GM12878 (cell line): ENCODE data around the gene KLC4. TPM values are rescaled to one million over a fixed set of nuclear protein-coding genes. Genes with fewer than 3 reads are reported as not detected.

Experiments
- ATAC-seq: fragments of 200-7000 bp; cut with Tn5 transposase; 3 replicates; pipeline ENCODE4 v1.9.1; 2020; ENCODE audit warnings: mild to moderate bottlenecking, moderate library complexity
- BruUV-seq: library from RNA; stranded (reverse); fragments of 400-500 nt; replicated peaks from 2 replicates; lab custom pipeline; 2021; lab: Mats Ljungman, UMichigan
- CTCF ChIA-PET: fragments of 300-600 bp; sonication (Branson Sonifier 250); formaldehyde crosslinking; extraction: SDS; loops from one replicate; lab custom pipeline; 2021; ENCODE audit warnings: inconsistent platforms; lab: Yijun Ruan, JAX
- POLR2A ChIA-PET: fragments of 350-600 bp; formaldehyde crosslinking; extraction: SDS; loops from one replicate; lab custom pipeline; 2021; ENCODE audit warnings: inconsistent platforms; lab: Charles Lee
- RAD21 ChIA-PET: fragments of 300-600 bp; sonication (Branson Sonifier 250); formaldehyde crosslinking; loops from one replicate; lab custom pipeline; 2023; ENCODE audit warnings: antibody characterized with exemption; ENCODE audit not compliant: unreplicated experiment; lab: Charles Lee
- SMC1A ChIA-PET: fragments of 300-600 bp; sonication (Branson Sonifier 250); formaldehyde crosslinking; loops from one replicate; lab custom pipeline; 2023; ENCODE audit not compliant: unreplicated experiment, uncharacterized antibody; lab: Charles Lee
- DNase-seq: peaks from one replicate; pipeline ENCODE4 v3.0.0-alpha.2; 2011; ENCODE audit warnings: low read depth, low spot score
- FAIRE-seq: peaks from 3 replicates; lab custom pipeline; 2011; peaks lifted over from hg19 to GRCh38; lab: Jason Lieb, UNC
- H2AFZ ChIP-seq: 2 replicates; pipeline ENCODE4 v1.6.0; 2011; ENCODE audit warnings: low read depth, low read length, control low read depth; ENCODE audit not compliant: control insufficient read depth
- H3K27ac ChIP-seq: 2 replicates; pipeline ENCODE4 v1.5.1; 2011; ENCODE audit warnings: control low read depth; ENCODE audit not compliant: control insufficient read depth, insufficient read depth
- H3K27me3 ChIP-seq, 2 experiments: replicated peaks in 1 of 2; 2 replicates each; pipeline versions ENCODE4 v1.6.0 to v1.6.1; 2011; ENCODE audit warnings: low read length in 1 of 2; ENCODE audit not compliant: control insufficient read depth in 2 of 2, insufficient read depth in 2 of 2
- H3K36me3 ChIP-seq, 2 experiments: 2 replicates each; pipeline ENCODE4 v1.5.1; 2011; ENCODE audit warnings: low read length in 1 of 2; ENCODE audit not compliant: control insufficient read depth in 2 of 2, insufficient read depth in 2 of 2
- H3K4me1 ChIP-seq: 2 replicates; pipeline ENCODE4 v1.6.1; 2011; ENCODE audit warnings: mild to moderate bottlenecking, low read length, moderate library complexity, mixed read lengths; ENCODE audit not compliant: control insufficient read depth, insufficient read depth
- H3K4me2 ChIP-seq: 2 replicates; pipeline ENCODE4 v1.6.0; 2011; ENCODE audit warnings: control low read depth; ENCODE audit not compliant: control insufficient read depth, insufficient read depth
- H3K4me3 ChIP-seq: fragments of 200-600 bp; sonication (generic); 2 replicates; pipeline ENCODE4 v1.5.1; 2016
- H3K79me2 ChIP-seq: 2 replicates; pipeline ENCODE4 v1.6.0; 2011; ENCODE audit warnings: low read length; ENCODE audit not compliant: control insufficient read depth, insufficient read depth
- H3K9ac ChIP-seq: 2 replicates; pipeline ENCODE4 v1.8.0; 2011; ENCODE audit warnings: low read length, control low read depth, mixed read lengths; ENCODE audit not compliant: control insufficient read depth, insufficient read depth
- H3K9me3 ChIP-seq: replicated peaks from 3 replicates; pipeline ENCODE4 v1.5.1; 2011; ENCODE audit warnings: mild to moderate bottlenecking, low read length; ENCODE audit not compliant: control insufficient read depth, insufficient read depth
- H4K20me1 ChIP-seq: 2 replicates; pipeline ENCODE4 v1.6.0; 2011; ENCODE audit not compliant: control insufficient read depth, insufficient read depth
- EGR1 ChIP-seq, 2 experiments: IDR thresholded peaks; 1 replicate in 1 of 2; 2 replicates in 1 of 2; pipeline ENCODE4 v1.6.1; 2011 to 2012; ENCODE audit warnings: low read depth in 2 of 2, low read length in 2 of 2, borderline replicate concordance in 1 of 2, mild to moderate bottlenecking in 1 of 2, moderate library complexity in 1 of 2
- MLLT1 ChIP-seq: fragments of 450-650 bp; IDR thresholded peaks from 2 replicates; pipeline ENCODE4 v1.6.1; 2016; ENCODE audit warnings: mild to moderate bottlenecking
- NRF1 ChIP-seq: conservative IDR thresholded peaks from 2 replicates; pipeline ENCODE4 v1.6.1; 2011; ENCODE audit warnings: mild to moderate bottlenecking, low read depth, low read length, improper control_type of control experiment
- POLR2AphosphoS5 ChIP-seq: IDR thresholded peaks from 2 replicates; pipeline ENCODE4 v1.6.1; 2011; ENCODE audit warnings: mild to moderate bottlenecking, low read length, inconsistent platforms
- SIX5 ChIP-seq: IDR thresholded peaks from 2 replicates; pipeline ENCODE4 v1.6.1; 2011; ENCODE audit warnings: mild to moderate bottlenecking, low read depth, low read length, moderate library complexity; ENCODE audit not compliant: severe bottlenecking
- SMARCA5 ChIP-seq: fragments of 450-650 bp; IDR thresholded peaks from 2 replicates; pipeline ENCODE4 v1.6.1; 2017; ENCODE audit warnings: mild to moderate bottlenecking
- SMC3 ChIP-seq: IDR thresholded peaks from 2 replicates; pipeline ENCODE4 v1.6.1; 2011; ENCODE audit warnings: low read length, improper control_type of control experiment, borderline replicate concordance
- ZNF592 ChIP-seq: fragments of 450-650 bp; IDR thresholded peaks from 2 replicates; pipeline ENCODE4 v1.6.1; 2017; ENCODE audit warnings: mild to moderate bottlenecking, moderate library complexity
- WGBS: methylation state at CpG from one replicate; pipeline ENCODE4 v1.1.6; 2016; ENCODE audit warnings: low lambda C conversion rate; ENCODE audit not compliant: insufficient replicate concordance, insufficient coverage; ENCODE audit errors: missing lambda C conversion rate; 5-methylcytosine and 5-hydroxymethylcytosine counted together
- in situ Hi-C: fragments of 300-500 bp; cut with MboI; formaldehyde crosslinking; loops from 9 replicates; pipeline ENCODE4 v1.14.3; 2018; ENCODE audit warnings: mixed read lengths
- intact Hi-C: fragments of 100-400 bp; cut with micrococcal nuclease; formaldehyde crosslinking; loops from one replicate; pipeline ENCODE4 v1.14.2; 2022; ENCODE audit not compliant: unreplicated experiment
- polyA plus RNA-seq, 11 experiments: library from polyadenylated mRNA; depleted of rRNA in 4 of 11; unstranded in 6 of 11; stranded (reverse) in 5 of 11; fragments of >200 nt; fragmentation: Nextera tagmentation in 4 of 11; fragmentation: Illumina TruSeq in 1 of 11; extraction: Ambion mirVana in 4 of 11; extraction: Trizol in 1 of 11; gene quantifications; 1 replicate in 1 of 11; 2 replicates in 10 of 11; pipeline versions ENCODE4 v1.2.1 to v1.2.3, GENCODE V29; 2011 to 2016; ENCODE audit warnings: inconsistent platforms in 2 of 11, missing spikeins in 2 of 11, low read depth in 1 of 11
- total RNA-seq, 4 experiments: library from RNA; depleted of rRNA in 3 of 4; stranded (reverse); fragments of >200 nt in 3 of 4; fragmentation: Illumina TruSeq in 1 of 4; extraction: Trizol in 1 of 4; gene quantifications; 2 replicates each; pipeline versions ENCODE4 v1.2.1 to v1.2.3, GENCODE V29; 2013 to 2021
- TF ChIP-seq, protein P1 (sequence below): IDR thresholded peaks from 2 replicates; pipeline ENCODE4 v1.6.1; 2011; ENCODE audit warnings: borderline replicate concordance, low read depth, mild to moderate bottlenecking, moderate library complexity, low read length; ENCODE audit not compliant: insufficient read depth, poor library complexity, severe bottlenecking

The KLC4 gene
- total and polyA plus RNA-seq, 10 of the 15 experiments (the other 5 are each of a cell fraction or from before 2014, with no cell fraction given): 0.90 to 13.4 (median 6.9) TPM

DNA sequence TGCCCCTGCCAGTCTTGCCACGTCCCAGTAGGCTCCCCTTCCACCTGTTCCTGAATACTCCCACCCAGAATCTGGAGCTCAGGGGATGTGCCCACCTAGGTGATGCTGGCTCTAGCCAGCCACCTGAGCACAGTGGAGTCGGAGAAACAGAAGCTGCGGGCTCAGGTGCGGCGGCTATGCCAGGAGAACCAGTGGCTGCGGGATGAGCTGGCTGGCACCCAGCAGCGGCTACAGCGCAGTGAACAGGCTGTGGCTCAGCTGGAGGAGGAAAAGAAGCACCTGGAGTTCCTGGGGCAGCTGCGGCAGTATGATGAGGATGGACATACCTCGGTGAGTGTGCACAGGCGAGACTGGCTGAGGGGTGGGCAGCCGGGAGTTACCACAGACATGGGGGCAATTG is 3.4 kb downstream of the KLC4 start:
- H3K9ac ChIP-seq: no peak overlapping the region
- H2AFZ ChIP-seq: no peak overlapping the region
- no peak for ATAC-seq
- no peaks in the 10 kb centered on the region for H3K27me3 ChIP-seq
- no peak for FAIRE-seq
- H3K4me3 ChIP-seq: no peak overlapping the region
- H3K9me3 ChIP-seq: no peaks in the 10 kb centered on the region
- no peak overlapping the region for H3K4me2 ChIP-seq
- in situ Hi-C loops: no loop called here
- H3K27ac ChIP-seq: no peak overlapping the region
- BruUV-seq: no TSS peak
- intact Hi-C loops: no loop called here
- H4K20me1 ChIP-seq: no peaks in the 10 kb centered on the region
- SMC1A ChIA-PET: interaction anchor here (1.4 kb wide), 1 partner anchor 81 kb away, joined by 4 read pairs; no protein-coding TSS in a partner anchor
- 76% methylated on average over 11 of the region's 12 CpGs for WGBS
- H3K4me1 ChIP-seq: peaks cover 3% of the 10 kb centered on the region; the same call in 1 of the 2 replicates
- POLR2A ChIA-PET: no interaction called here
- DNase-seq: no peak
- TF ChIP-seq SMARCA5 (no peak), ZNF592 (no peak), MLLT1 (no peak), POLR2AphosphoS5 (no peak), SMC3 (no peak), SIX5 (no peak), EGR1 (IDR thresholded peaks at IDR 0.05; ENCODE audit: borderline replicate concordance in 1 of 2, low read depth in 2 of 2, low read length in 2 of 2) (no peak), NRF1 (no peak)
- TF ChIP-seq, protein P1, sequence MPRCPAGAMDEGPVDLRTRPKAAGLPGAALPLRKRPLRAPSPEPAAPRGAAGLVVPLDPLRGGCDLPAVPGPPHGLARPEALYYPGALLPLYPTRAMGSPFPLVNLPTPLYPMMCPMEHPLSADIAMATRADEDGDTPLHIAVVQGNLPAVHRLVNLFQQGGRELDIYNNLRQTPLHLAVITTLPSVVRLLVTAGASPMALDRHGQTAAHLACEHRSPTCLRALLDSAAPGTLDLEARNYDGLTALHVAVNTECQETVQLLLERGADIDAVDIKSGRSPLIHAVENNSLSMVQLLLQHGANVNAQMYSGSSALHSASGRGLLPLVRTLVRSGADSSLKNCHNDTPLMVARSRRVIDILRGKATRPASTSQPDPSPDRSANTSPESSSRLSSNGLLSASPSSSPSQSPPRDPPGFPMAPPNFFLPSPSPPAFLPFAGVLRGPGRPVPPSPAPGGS: no peak
- TF ChIP-seq, all 136 proteins: peak for 0
- H3K36me3 ChIP-seq: no peaks in the 10 kb centered on the region
- peaks cover 14% of the 10 kb centered on the region for H3K79me2 ChIP-seq
- ChIA-PET RAD21 (interaction anchor here (0.7 kb wide), 1 partner anchor 81 kb away, joined by 3 read pairs; no protein-coding TSS in a partner anchor), CTCF (no interaction called here)
